B cell (primary cell): Measurements from ENCODE around the gene TESK2. TPM values are rescaled to one million over a fixed set of nuclear protein-coding genes. Genes with fewer than 3 reads are reported as not detected.

Experiments used
- ATAC-seq: fragments of 200-7000 bp; cut with Tn5 transposase; one replicate; pipeline ENCODE4 v1.10.0; 2021; ENCODE audit warnings: low read depth, mild to moderate bottlenecking, moderate number of reproducible peaks, moderate library complexity
- CTCF ChIA-PET: fragments of 350-600 bp; sonication (Branson Sonifier 250); formaldehyde crosslinking; loops from one replicate; lab custom pipeline; 2021; ENCODE audit warnings: antibody characterized with exemption, inconsistent platforms; lab: Charles Lee
- POLR2A ChIA-PET: fragments of 350-600 bp; sonication (Branson Sonifier 250); formaldehyde crosslinking; loops from one replicate; lab custom pipeline; 2021; ENCODE audit warnings: antibody characterized with exemption; lab: Charles Lee
- DNase-seq: peaks from one replicate; pipeline ENCODE4 v3.0.0; 2013
- H2AFZ ChIP-seq: 2 replicates; pipeline ENCODE4 v1.6.1; 2012; ENCODE audit warnings: mild to moderate bottlenecking, low read depth, low read length; ENCODE audit not compliant: insufficient read depth, poor library complexity, severe bottlenecking
- H3K27ac ChIP-seq, 2 donors: 1 replicate in 1 of 2; 2 replicates in 1 of 2; pipeline ENCODE4 v1.5.1; 2012 to 2013; ENCODE audit warnings: low read length in 2 of 2, mild to moderate bottlenecking in 2 of 2, moderate library complexity in 1 of 2
- H3K27me3 ChIP-seq, 4 experiments: fragments of 200-600 bp in 1 of 4; sonication (generic) in 1 of 4; replicated peaks in 1 of 4; 1 replicate in 2 of 4; 2 replicates in 2 of 4; pipeline versions ENCODE4 v1.6.1 to v1.7.0; 2013 to 2016; ENCODE audit warnings: low read length in 3 of 4, mild to moderate bottlenecking in 2 of 4, mixed read lengths in 1 of 4, moderate library complexity in 1 of 4; ENCODE audit not compliant: insufficient read depth in 4 of 4, control insufficient read depth in 3 of 4; ENCODE audit errors: control extremely low read depth in 1 of 4
- H3K36me3 ChIP-seq, 2 experiments: replicated peaks in 1 of 2; 1 replicate in 1 of 2; 2 replicates in 1 of 2; pipeline versions ENCODE4 v1.6.1 to v1.7.1; 2013; ENCODE audit warnings: low read length in 1 of 2; ENCODE audit not compliant: insufficient read depth in 2 of 2, control insufficient read depth in 1 of 2; ENCODE audit errors: control extremely low read depth in 1 of 2, extremely low read depth in 1 of 2
- H3K4me1 ChIP-seq, 2 donors: fragments of 200-600 bp in 1 of 2; sonication (generic) in 1 of 2; 1 replicate in 1 of 2; 2 replicates in 1 of 2; pipeline versions ENCODE4 v1.5.1 to v1.6.1; 2013 to 2017; ENCODE audit warnings: low read length in 2 of 2; ENCODE audit not compliant: control insufficient read depth in 2 of 2, insufficient read depth in 2 of 2
- H3K4me2 ChIP-seq: replicated peaks from 2 replicates; pipeline ENCODE3; 2012; ENCODE audit warnings: mild to moderate bottlenecking, low read depth, low read length; ENCODE audit not compliant: poor library complexity, severe bottlenecking
- H3K4me3 ChIP-seq, 5 experiments: fragments of 200-600 bp in 1 of 5; sonication (generic) in 1 of 5; 1 replicate in 3 of 5; 2 replicates in 2 of 5; pipeline versions ENCODE4 v1.5.1 to v1.7.0; 2011 to 2016; ENCODE audit warnings: low read length in 4 of 5, mild to moderate bottlenecking in 4 of 5, low read depth in 2 of 5, control low read depth in 1 of 5, moderate library complexity in 1 of 5; ENCODE audit not compliant: insufficient read depth in 1 of 5; ENCODE audit errors: control extremely low read depth in 1 of 5, extremely low read depth in 1 of 5
- H3K79me2 ChIP-seq: fragments of 200-600 bp; sonication (generic); one replicate; pipeline ENCODE4 v1.6.0; 2016; ENCODE audit warnings: low read length; ENCODE audit not compliant: control insufficient read depth, insufficient read depth
- H3K9ac ChIP-seq: fragments of 200-600 bp; sonication (generic); 2 replicates; pipeline ENCODE4 v1.6.1; 2017; ENCODE audit warnings: mild to moderate bottlenecking, low read length, moderate library complexity
- H3K9me3 ChIP-seq, 3 donors: one replicate each; pipeline versions ENCODE4 v1.6.1 to v1.7.1; 2013; ENCODE audit warnings: low read length in 2 of 3; ENCODE audit not compliant: control insufficient read depth in 2 of 3, insufficient read depth in 1 of 3; ENCODE audit errors: control extremely low read depth in 1 of 3
- H4K20me1 ChIP-seq: 2 replicates; pipeline ENCODE4 v1.6.0; 2012; ENCODE audit warnings: mild to moderate bottlenecking, low read length; ENCODE audit not compliant: insufficient read depth, control insufficient read depth, poor library complexity, severe bottlenecking
- H3K27ac Mint-ChIP-seq: one replicate; pipeline ENCODE4 v1.8.0; 2021; ENCODE audit warnings: mixed read lengths
- H3K27me3 Mint-ChIP-seq: one replicate; pipeline ENCODE4 v1.8.0; 2021; ENCODE audit warnings: mixed read lengths
- H3K4me1 Mint-ChIP-seq: one replicate; pipeline ENCODE4 v1.8.0; 2021; ENCODE audit warnings: mixed read lengths
- H3K4me3 Mint-ChIP-seq: one replicate; pipeline ENCODE4 v1.8.0; 2021; ENCODE audit warnings: mixed read lengths
- H3K9me3 Mint-ChIP-seq: one replicate; pipeline ENCODE4 v1.8.0; 2022; ENCODE audit warnings: mixed read lengths; ENCODE audit not compliant: insufficient read depth
- CTCF ChIP-seq: fragments of 200-600 bp; IDR thresholded peaks from one replicate; pipeline ENCODE4 v1.8.0; 2022; ENCODE audit warnings: antibody characterized with exemption, mild to moderate bottlenecking
- EZH2 ChIP-seq: IDR thresholded peaks from 2 replicates; pipeline ENCODE4 v1.6.1; 2012; ENCODE audit warnings: borderline replicate concordance, low read depth, mild to moderate bottlenecking, moderate library complexity, low read length; ENCODE audit not compliant: insufficient read depth, poor library complexity, severe bottlenecking
- WGBS: methylation state at CpG from one replicate; pipeline ENCODE4 v1.1.5; 2013; ENCODE audit warnings: missing lambda C conversion rate; ENCODE audit not compliant: insufficient coverage; 5-methylcytosine and 5-hydroxymethylcytosine counted together
- intact Hi-C: fragments of 100-400 bp; cut with micrococcal nuclease; formaldehyde crosslinking; loops from one replicate; pipeline ENCODE4 v1.10.0; 2022
- polyA plus RNA-seq: library from polyadenylated mRNA; depleted of rRNA; stranded (reverse); fragments of >200 nt; gene quantifications from 2 replicates; pipeline ENCODE4 v1.2.3, GENCODE V29; 2012
- total RNA-seq, 2 donors: library from RNA; stranded (reverse); fragments of 120-200 nt in 1 of 2; gene quantifications; 1 replicate in 1 of 2; 2 replicates in 1 of 2; pipeline versions ENCODE4 v1.2.3 to v1.2.4, GENCODE V29; 2013 to 2022

The TESK2 gene
- total and polyA plus RNA-seq, 2 donors (not counting 1 experiment from before 2014, with no cell fraction given) = 21.7 to 27.0 TPM

- no peaks in the 10 kb centered on the region for H3K27me3 ChIP-seq
- intact Hi-C loops = no loop called here
- peak overlapping the region in 1 of 2 donors; percentile 97 for H3K27ac ChIP-seq
- H3K36me3 ChIP-seq = no peaks in the 10 kb centered on the region
- H4K20me1 ChIP-seq = no peaks in the 10 kb centered on the region
- Mint-ChIP-seq H3K27ac (peak overlapping the region; percentile 95), H3K9me3 (no peaks in the 10 kb centered on the region), H3K27me3 (no peaks in the 10 kb centered on the region), H3K4me3 (peak overlapping the region; percentile 94), H3K4me1 (peaks cover 34% of the 10 kb centered on the region)
- H3K4me3 ChIP-seq = no peak overlapping the region
- H3K9ac ChIP-seq = no peak overlapping the region
- peak; percentile 17 for DNase-seq
- ChIA-PET POLR2A (interaction anchor here (1.0 to 4.9 kb wide), 3 partner anchors 22 to 186 kb away, joined by 4 to 76 read pairs (median 9); partner anchors contain the start of genes HPDL, MUTYH, TESK2 and TOE1), CTCF (interaction anchor here (0.7 to 5.0 kb wide), 6 partner anchors 9 to 293 kb away, joined by 3 to 32 read pairs (median 12); partner anchors contain the start of genes HECTD3, MUTYH, TESK2 and TOE1)
- no peak for ATAC-seq
- H3K4me1 ChIP-seq = peaks cover 19 to 27% of the 10 kb centered on the region in 2 donors
- H3K9me3 ChIP-seq = no peaks in the 10 kb centered on the region
- no peak for TF ChIP-seq CTCF
- TF ChIP-seq EZH2 = no peak
- H2AFZ ChIP-seq = no peak overlapping the region
- H3K4me2 ChIP-seq = no peak overlapping the region
- 97% methylated on average over 10 of the region's 10 CpGs for WGBS
- H3K79me2 ChIP-seq = no peaks in the 10 kb centered on the region
These were observed 185.7 kb downstream of the TESK2 start for GRCh38 chr1:45305231-45305630.
